Testis (tissue), 3 donors: ENCODE data around the gene CDK6. TPM values are rescaled to one million over a fixed set of nuclear protein-coding genes. Genes with fewer than 3 reads are reported as not detected.
A peak's percentile ranks its signal among the peaks of the same experiment; 100 is the strongest.

Experiments
- DNase-seq: peaks from one replicate; pipeline ENCODE4 v3.0.0-alpha.2; 2019
- H3K27ac ChIP-seq, 2 donors: fragments of 200-600 bp; sonication (generic); one replicate each; pipeline ENCODE4 v1.5.1; 2019
- H3K27me3 ChIP-seq: fragments of 200-600 bp; sonication (generic); one replicate; pipeline ENCODE4 v1.5.1; 2019
- H3K36me3 ChIP-seq: fragments of 200-600 bp; sonication (generic); one replicate; pipeline ENCODE4 v1.5.1; 2017; ENCODE audit warnings: low read depth; ENCODE audit errors: missing control alignments
- H3K4me1 ChIP-seq: fragments of 200-600 bp; sonication (generic); one replicate; pipeline ENCODE4 v1.5.1; 2019
- H3K4me3 ChIP-seq, 2 donors: fragments of 200-600 bp; sonication (generic); one replicate each; pipeline ENCODE4 v1.5.1; 2017 to 2019
- H3K9me3 ChIP-seq: fragments of 200-600 bp; sonication (generic); one replicate; pipeline ENCODE4 v1.5.1; 2017
- POLR2A ChIP-seq: fragments of 450-650 bp; IDR thresholded peaks from one replicate; pipeline ENCODE4 v1.6.1; 2017; ENCODE audit warnings: antibody characterized with exemption, mild to moderate bottlenecking, moderate library complexity
- WGBS, 2 donors: methylation state at CpG; one replicate each; pipeline ENCODE4 v1.1.5; 2018; 5-methylcytosine and 5-hydroxymethylcytosine counted together
- intact Hi-C: fragments of 100-400 bp; cut with DNase I; formaldehyde crosslinking; loops from one replicate; pipeline ENCODE4 v1.15.1; 2023; ENCODE audit warnings: low total_unique reads
- polyA plus RNA-seq: library from polyadenylated mRNA; stranded (reverse); fragments of 350-450 nt; fragmentation: Illumina TruSeq; extraction: RNeasy Lipid Tissue Mini Kit (QIAGEN cat#74804); gene quantifications from one replicate; pipeline ENCODE4 v1.2.3, GENCODE V29; 2014; ENCODE audit warnings: low read depth, low replicate concordance; ENCODE audit not compliant: insufficient read depth
- total RNA-seq, 2 donors: library from RNA; depleted of rRNA; stranded (reverse); fragments of >200 nt; gene quantifications; one replicate each; pipeline ENCODE4 v1.2.3, GENCODE V29; 2016
- TF ChIP-seq, protein P1 (sequence below), 3 experiments: fragments of 450-650 bp in 2 of 3; fragments of 200-600 bp in 1 of 3; sonication (generic) in 1 of 3; IDR thresholded peaks; one replicate each; pipeline ENCODE4 v1.5.1; 2016 to 2019; ENCODE audit warnings: antibody characterized with exemption in 3 of 3, mild to moderate bottlenecking in 2 of 3, moderate library complexity in 1 of 3

CDK6 gene
- total and polyA plus RNA-seq, 3 donors from 2014 or later: 21.1 to 31.6 (median 22.8) TPM

DNA sequence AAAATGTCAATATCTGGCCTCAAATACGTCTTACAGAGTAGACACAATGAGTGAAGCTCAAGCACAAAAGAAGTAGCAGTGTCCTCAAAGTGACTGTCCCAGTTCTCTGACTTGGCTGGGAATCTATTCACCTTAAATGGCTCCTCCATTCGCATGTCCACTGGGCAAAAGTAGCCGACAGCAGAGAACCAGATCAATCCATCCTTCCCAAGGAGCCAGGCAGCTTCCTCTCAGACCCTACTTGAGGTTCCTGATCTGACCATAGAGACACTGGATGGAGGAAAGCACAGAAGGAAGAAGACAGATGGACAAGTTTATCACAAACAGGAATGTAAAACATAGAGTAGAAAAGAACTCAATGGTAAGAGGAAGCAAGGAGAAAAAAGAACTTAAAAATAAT lies 53.5 kb downstream of the CDK6 start:
- intact Hi-C loops: no loop called here
- WGBS, 2 donors: 93 to 99% methylated on average over 3 of the region's 3 CpGs
- no peaks in the 10 kb centered on the region for H3K4me1 ChIP-seq

DNA sequence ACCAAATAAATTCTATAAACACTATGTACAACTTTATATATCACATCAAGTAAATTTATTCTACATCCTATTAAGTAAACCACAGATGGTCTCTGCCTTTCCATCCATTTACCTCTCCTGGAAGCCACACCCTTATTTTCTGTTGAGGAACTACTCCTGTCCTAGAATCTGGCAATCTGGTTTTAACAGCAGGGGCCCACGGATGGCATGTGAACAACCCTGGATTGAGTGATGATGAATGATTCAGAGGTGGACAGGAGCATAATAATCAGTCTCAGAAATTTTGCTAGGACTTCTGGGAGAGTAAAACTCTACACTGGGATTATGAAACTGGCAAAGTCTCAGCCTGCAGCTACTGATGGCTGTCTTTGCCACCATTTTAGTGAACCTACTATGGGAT lies 54.1 kb downstream of the CDK6 start:
- 59 to 69% methylated on average over 1 of the region's 1 CpG for WGBS, 2 donors
- intact Hi-C loops: no loop called here
- no peak for TF ChIP-seq POLR2A
- TF ChIP-seq, protein P1, sequence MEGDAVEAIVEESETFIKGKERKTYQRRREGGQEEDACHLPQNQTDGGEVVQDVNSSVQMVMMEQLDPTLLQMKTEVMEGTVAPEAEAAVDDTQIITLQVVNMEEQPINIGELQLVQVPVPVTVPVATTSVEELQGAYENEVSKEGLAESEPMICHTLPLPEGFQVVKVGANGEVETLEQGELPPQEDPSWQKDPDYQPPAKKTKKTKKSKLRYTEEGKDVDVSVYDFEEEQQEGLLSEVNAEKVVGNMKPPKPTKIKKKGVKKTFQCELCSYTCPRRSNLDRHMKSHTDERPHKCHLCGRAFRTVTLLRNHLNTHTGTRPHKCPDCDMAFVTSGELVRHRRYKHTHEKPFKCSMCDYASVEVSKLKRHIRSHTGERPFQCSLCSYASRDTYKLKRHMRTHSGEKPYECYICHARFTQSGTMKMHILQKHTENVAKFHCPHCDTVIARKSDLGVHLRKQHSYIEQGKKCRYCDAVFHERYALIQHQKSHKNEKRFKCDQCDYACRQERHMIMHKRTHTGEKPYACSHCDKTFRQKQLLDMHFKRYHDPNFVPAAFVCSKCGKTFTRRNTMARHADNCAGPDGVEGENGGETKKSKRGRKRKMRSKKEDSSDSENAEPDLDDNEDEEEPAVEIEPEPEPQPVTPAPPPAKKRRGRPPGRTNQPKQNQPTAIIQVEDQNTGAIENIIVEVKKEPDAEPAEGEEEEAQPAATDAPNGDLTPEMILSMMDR (IDR thresholded peaks at IDR 0.05): no peak
- Histone ChIP-seq H3K4me3 (no peak overlapping the region), H3K4me1 (no peaks in the 10 kb centered on the region), H3K9me3 (no peaks in the 10 kb centered on the region), H3K27me3 (no peaks in the 10 kb centered on the region), H3K27ac (no peak overlapping the region), H3K36me3 (no peaks in the 10 kb centered on the region)
- DNase-seq: no peak

More for the DNA sequence above, 53.5 kb downstream of the CDK6 start:
- H3K9me3 ChIP-seq: no peaks in the 10 kb centered on the region
- DNase-seq: no peak
- no peak overlapping the region for H3K4me3 ChIP-seq
- TF ChIP-seq, protein P1 (IDR thresholded peaks at IDR 0.05): no peak
- TF ChIP-seq POLR2A: no peak
- H3K27me3 ChIP-seq: no peaks in the 10 kb centered on the region
- H3K27ac ChIP-seq: no peak overlapping the region
- H3K36me3 ChIP-seq: no peaks in the 10 kb centered on the region

DNA sequence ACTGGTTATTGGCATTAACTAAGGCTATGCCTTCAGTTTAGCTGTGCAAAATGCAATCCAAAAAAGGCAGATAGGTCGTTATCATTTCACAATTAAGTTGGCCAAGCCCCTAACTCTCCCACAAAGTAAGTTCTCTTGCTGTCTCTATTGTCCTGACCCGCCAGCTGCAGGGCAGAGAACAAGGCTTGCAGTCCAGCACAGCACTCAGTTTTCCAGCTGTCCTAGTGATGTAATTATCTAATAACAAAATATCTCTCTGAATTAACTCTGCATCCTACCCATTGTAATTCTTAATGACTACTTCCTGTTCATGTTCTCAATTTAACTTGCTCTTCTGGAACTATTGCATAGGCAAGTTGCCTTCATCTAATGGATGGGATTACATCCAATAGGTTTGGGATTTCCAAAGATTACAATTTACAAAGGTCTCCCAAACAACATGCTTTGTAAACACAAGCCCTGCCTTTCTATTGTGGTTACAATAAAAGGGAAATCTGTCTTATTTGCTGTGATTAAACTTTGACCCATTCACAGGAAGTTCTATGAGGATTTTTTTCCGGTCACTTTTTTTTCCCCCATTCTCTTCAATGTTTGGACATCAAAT lies 55.2 kb downstream of the CDK6 start:
- H3K27me3 ChIP-seq: no peaks in the 10 kb centered on the region
- no peaks in the 10 kb centered on the region for H3K4me1 ChIP-seq
- no peak overlapping the region for H3K4me3 ChIP-seq
- H3K27ac ChIP-seq: no peak overlapping the region
- TF ChIP-seq POLR2A: no peak
- TF ChIP-seq, protein P1 (IDR thresholded peaks at IDR 0.05): no peak
- 39 to 45% methylated on average over 3 of the region's 3 CpGs for WGBS, 2 donors
- DNase-seq: peak; percentile 33
- H3K9me3 ChIP-seq: no peaks in the 10 kb centered on the region
- no peaks in the 10 kb centered on the region for H3K36me3 ChIP-seq
- intact Hi-C loops: no loop called here

DNA sequence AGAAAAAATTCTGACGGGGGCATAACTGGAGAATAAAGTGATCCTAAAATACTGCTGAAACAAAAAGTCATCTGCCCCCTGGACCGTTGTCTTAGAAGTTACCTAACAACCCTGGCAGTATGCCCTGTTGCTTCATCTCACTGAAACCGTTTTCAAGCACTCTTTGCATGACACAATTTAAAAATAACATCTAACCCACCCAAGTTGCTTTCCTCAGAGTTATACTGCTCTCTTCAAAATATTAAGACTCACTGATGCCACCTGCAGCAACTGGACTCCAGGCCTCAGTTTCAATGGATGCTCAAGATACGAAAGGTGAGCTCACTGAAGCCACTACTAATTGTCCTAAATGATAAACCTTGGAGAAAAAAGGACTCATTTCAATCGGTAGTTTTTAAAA lies 57.4 kb downstream of the CDK6 start:
- H3K4me3 ChIP-seq: no peak overlapping the region
- TF ChIP-seq, protein P1 (IDR thresholded peaks at IDR 0.05): no peak
- TF ChIP-seq POLR2A: no peak
- H3K9me3 ChIP-seq: no peaks in the 10 kb centered on the region
- no peaks in the 10 kb centered on the region for H3K36me3 ChIP-seq
- DNase-seq: peak; percentile 23
- H3K4me1 ChIP-seq: no peaks in the 10 kb centered on the region
- intact Hi-C loops: no loop called here
- H3K27me3 ChIP-seq: no peaks in the 10 kb centered on the region
- H3K27ac ChIP-seq: no peak overlapping the region
- WGBS, 2 donors: 58 to 69% methylated on average over 5 of the region's 5 CpGs

DNA sequence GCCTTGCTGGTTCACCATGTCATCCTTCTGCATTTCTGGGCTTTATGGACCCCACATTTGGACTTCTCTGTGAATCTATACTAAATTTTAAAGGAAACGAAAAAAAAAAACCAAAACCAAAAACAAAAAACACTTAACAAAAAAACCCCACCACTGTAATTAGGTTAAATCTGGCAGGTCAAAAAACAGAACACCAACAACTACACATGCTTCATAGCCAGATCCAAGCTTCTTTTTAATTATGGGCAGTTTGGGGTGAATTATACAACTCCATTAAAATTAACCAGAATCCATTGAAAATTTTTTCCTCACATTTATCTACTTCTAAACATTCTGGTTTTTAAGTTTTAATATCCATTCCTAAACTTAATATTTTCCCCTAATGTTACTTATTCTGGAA lies 58.4 kb downstream of the CDK6 start:
- intact Hi-C loops: no loop called here
- Histone ChIP-seq H3K27me3 (no peaks in the 10 kb centered on the region), H3K27ac (no peak overlapping the region), H3K4me3 (no peak overlapping the region), H3K36me3 (no peaks in the 10 kb centered on the region), H3K9me3 (no peaks in the 10 kb centered on the region), H3K4me1 (no peaks in the 10 kb centered on the region)
- DNase-seq: no peak
- WGBS, 2 donors: 65 to 85% methylated on average over 1 of the region's 1 CpG
- TF ChIP-seq POLR2A: no peak
